Measurements from ENCODE around the gene JRKL.

DNA sequence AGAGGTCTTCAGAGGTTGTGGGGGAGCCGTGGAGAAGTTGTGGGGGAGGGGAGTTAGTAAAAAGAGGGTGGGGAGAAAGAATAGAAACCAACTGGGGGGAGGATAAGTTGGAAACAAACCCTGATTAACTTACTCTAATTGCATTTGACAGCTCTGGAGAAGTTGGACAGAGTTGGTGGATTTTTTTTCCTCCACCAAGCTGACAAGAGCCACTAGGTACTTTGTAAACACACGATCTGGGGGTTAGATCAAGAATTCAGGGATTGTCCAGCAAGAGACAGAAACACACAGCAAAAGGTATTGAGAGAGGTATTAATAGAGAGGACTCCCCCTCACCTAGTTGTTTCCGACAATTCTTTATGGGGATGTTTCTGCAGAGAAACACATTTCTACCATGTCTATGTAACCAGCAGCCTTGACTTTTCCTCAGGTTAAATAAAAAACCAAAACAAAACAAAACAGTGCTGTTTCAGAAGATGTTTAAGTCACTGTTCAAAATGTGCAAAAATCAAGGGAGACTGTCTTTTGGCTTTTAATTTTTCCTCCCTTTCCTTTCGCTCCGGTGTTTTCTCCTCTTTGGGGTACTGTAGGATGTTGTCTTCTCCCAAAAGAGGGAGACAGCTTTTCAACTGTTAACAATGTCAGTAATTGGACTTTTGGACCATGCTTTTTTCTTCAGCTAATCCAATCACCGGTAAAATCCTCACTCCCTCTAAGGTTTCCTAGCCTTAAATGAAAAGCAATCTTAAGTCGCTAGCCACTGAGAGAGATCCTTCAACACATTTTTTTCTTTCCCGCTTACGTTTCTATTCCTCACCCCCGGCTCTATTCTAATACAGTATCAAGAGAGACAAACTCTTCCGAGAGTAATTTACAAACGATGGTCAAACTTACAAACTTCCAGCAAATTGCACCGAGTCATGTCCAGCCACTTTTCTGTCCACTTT is 47.5 kb upstream of the JRKL start:
- TF ChIP-seq, protein P1, sequence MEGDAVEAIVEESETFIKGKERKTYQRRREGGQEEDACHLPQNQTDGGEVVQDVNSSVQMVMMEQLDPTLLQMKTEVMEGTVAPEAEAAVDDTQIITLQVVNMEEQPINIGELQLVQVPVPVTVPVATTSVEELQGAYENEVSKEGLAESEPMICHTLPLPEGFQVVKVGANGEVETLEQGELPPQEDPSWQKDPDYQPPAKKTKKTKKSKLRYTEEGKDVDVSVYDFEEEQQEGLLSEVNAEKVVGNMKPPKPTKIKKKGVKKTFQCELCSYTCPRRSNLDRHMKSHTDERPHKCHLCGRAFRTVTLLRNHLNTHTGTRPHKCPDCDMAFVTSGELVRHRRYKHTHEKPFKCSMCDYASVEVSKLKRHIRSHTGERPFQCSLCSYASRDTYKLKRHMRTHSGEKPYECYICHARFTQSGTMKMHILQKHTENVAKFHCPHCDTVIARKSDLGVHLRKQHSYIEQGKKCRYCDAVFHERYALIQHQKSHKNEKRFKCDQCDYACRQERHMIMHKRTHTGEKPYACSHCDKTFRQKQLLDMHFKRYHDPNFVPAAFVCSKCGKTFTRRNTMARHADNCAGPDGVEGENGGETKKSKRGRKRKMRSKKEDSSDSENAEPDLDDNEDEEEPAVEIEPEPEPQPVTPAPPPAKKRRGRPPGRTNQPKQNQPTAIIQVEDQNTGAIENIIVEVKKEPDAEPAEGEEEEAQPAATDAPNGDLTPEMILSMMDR (IDR thresholded peaks at IDR 0.05) = no peak
- TF ChIP-seq POLR2A (IDR thresholded peaks at IDR 0.05) (no peak), EP300 (IDR thresholded peaks at IDR 0.05) (no peak)

Measured in ovary (tissue), 3 donors.